Measurements from ENCODE around the gene POLA1. TPM values are rescaled to one million over a fixed set of nuclear protein-coding genes. Genes with fewer than 3 reads are reported as not detected.

The POLA1 gene
- total RNA-seq, 4 donors from 2014 or later: 5.7 to 13.9 (median 9.9) TPM

- ATAC-seq (ENCODE audit: low FRiP score): no peak
- no peak for TF ChIP-seq CTCF (IDR thresholded peaks at IDR 0.05)
- DNase-seq (ENCODE audit: low spot score): no peak
These were observed 322.6 kb downstream of the POLA1 start for GRCh38 chrX:25016361-25016671.

- no peak for TF ChIP-seq CTCF (IDR thresholded peaks at IDR 0.05)
- no peak for ATAC-seq (ENCODE audit: low FRiP score)
- DNase-seq (ENCODE audit: low spot score): no peak
These were observed 323.4 kb downstream of the POLA1 start for GRCh38 chrX:25016938-25017598.

GRCh38 chrX:25017667-25018247, 324.0 kb downstream of the POLA1 start:
- DNase-seq (ENCODE audit: low spot score): no peak
- no peak for TF ChIP-seq CTCF (IDR thresholded peaks at IDR 0.05)
- ATAC-seq (ENCODE audit: low FRiP score): no peak

GRCh38 chrX:25018682-25019081, 325.0 kb downstream of the POLA1 start:
- ATAC-seq (ENCODE audit: low FRiP score) (no peak), DNase-seq (ENCODE audit: low spot score) (no peak)
- TF ChIP-seq CTCF (IDR thresholded peaks at IDR 0.05): no peak

- no peak for TF ChIP-seq CTCF (IDR thresholded peaks at IDR 0.05)
- no peak for ATAC-seq (ENCODE audit: low FRiP score)
- DNase-seq (ENCODE audit: low spot score): no peak
These were observed 326.1 kb downstream of the POLA1 start for GRCh38 chrX:25019707-25020390.

GRCh38 chrX:25020391-25020904, 326.7 kb downstream of the POLA1 start:
- no peak for DNase-seq (ENCODE audit: low spot score)
- TF ChIP-seq CTCF (IDR thresholded peaks at IDR 0.05): no peak
- ATAC-seq (ENCODE audit: low FRiP score): no peak
